H1 (cell line): ENCODE data around the gene PTGES2. TPM values are rescaled to one million over a fixed set of nuclear protein-coding genes. Genes with fewer than 3 reads are reported as not detected.

Experiments
- ASH2L ChIP-seq: fragments of 200-600, 300-600 bp; sonication (generic); IDR thresholded peaks from one replicate; pipeline ENCODE4 v1.7.1; 2017; ENCODE audit warnings: low read length
- BACH1 ChIP-seq: IDR thresholded peaks from 2 replicates; pipeline ENCODE4 v1.6.1; 2012; ENCODE audit warnings: low read length, improper control_type of control experiment
- BCL11A ChIP-seq, 2 experiments: IDR thresholded peaks; one replicate each; pipeline ENCODE4 v1.6.1; 2011; ENCODE audit warnings: low read depth in 2 of 2, low read length in 2 of 2, mild to moderate bottlenecking in 2 of 2
- CHD7 ChIP-seq: fragments of 300-600 bp; sonication (generic); IDR thresholded peaks from 2 replicates; pipeline ENCODE4 v1.7.1; 2012; ENCODE audit warnings: low read length, moderate library complexity, mild to moderate bottlenecking, inconsistent platforms; ENCODE audit not compliant: insufficient replicate concordance
- EP300 ChIP-seq, 2 experiments: IDR thresholded peaks; 1 replicate in 1 of 2; 2 replicates in 1 of 2; pipeline ENCODE4 v1.6.1; 2011 to 2012; ENCODE audit warnings: low read depth in 2 of 2, low read length in 2 of 2, mild to moderate bottlenecking in 2 of 2, borderline replicate concordance in 1 of 2, inconsistent platforms in 1 of 2, moderate library complexity in 1 of 2
- GTF2F1 ChIP-seq: IDR thresholded peaks from 2 replicates; pipeline ENCODE4 v1.6.1; 2012; ENCODE audit warnings: low read depth, low read length, improper control_type of control experiment, borderline replicate concordance
- KDM5A ChIP-seq: fragments of 200-600 bp; IDR thresholded peaks from 2 replicates; pipeline ENCODE4 v1.7.1; 2012; ENCODE audit warnings: mild to moderate bottlenecking, low read length, inconsistent platforms, mixed read lengths
- POLR2A ChIP-seq, 2 experiments: IDR thresholded peaks; 1 replicate in 1 of 2; 2 replicates in 1 of 2; pipeline ENCODE4 v1.6.1; 2011; ENCODE audit warnings: low read depth in 2 of 2, low read length in 2 of 2, mild to moderate bottlenecking in 2 of 2; ENCODE audit errors: control extremely low read depth in 1 of 2
- RBBP5 ChIP-seq: IDR thresholded peaks from 2 replicates; pipeline ENCODE4 v1.7.1; 2012; ENCODE audit warnings: low read depth, mild to moderate bottlenecking, inconsistent platforms, low read length, moderate library complexity, borderline replicate concordance
- SIX5 ChIP-seq: IDR thresholded peaks from 2 replicates; pipeline ENCODE4 v1.6.1; 2011; ENCODE audit warnings: mild to moderate bottlenecking, low read depth, low read length
- SP1 ChIP-seq: IDR thresholded peaks from 2 replicates; pipeline ENCODE4 v1.6.1; 2011; ENCODE audit warnings: low read depth, low read length
- SP2 ChIP-seq: IDR thresholded peaks from 2 replicates; pipeline ENCODE4 v1.6.1; 2012; ENCODE audit warnings: mild to moderate bottlenecking, low read length, inconsistent platforms
- polyA plus RNA-seq, 7 experiments: library from polyadenylated mRNA; depleted of rRNA in 3 of 7; stranded (reverse) in 5 of 7; unstranded in 2 of 7; fragments of >200 nt in 5 of 7; fragments of 200-250 nt in 2 of 7; gene quantifications; 1 replicate in 5 of 7; 2 replicates in 1 of 7; 4 replicates in 1 of 7; pipeline versions ENCODE4 v1.2.1 to v1.2.3, GENCODE V29; 2011 to 2013; ENCODE audit warnings: missing spikeins in 2 of 7, mixed read lengths in 2 of 7
- total RNA-seq: library from RNA; stranded (reverse); fragmentation: NEBNext Ultra II Directional; extraction: Animal tissue kit (Norgen Biotek cat#: 25700); gene quantifications from 2 replicates; pipeline ENCODE4 v1.2.1, GENCODE V29; 2021

PTGES2 gene
- total and polyA plus RNA-seq, 2 of the 8 experiments (the other 6 are each of a cell fraction or from before 2014, with no cell fraction given), result 80.7 to 81.2 TPM

DNA sequence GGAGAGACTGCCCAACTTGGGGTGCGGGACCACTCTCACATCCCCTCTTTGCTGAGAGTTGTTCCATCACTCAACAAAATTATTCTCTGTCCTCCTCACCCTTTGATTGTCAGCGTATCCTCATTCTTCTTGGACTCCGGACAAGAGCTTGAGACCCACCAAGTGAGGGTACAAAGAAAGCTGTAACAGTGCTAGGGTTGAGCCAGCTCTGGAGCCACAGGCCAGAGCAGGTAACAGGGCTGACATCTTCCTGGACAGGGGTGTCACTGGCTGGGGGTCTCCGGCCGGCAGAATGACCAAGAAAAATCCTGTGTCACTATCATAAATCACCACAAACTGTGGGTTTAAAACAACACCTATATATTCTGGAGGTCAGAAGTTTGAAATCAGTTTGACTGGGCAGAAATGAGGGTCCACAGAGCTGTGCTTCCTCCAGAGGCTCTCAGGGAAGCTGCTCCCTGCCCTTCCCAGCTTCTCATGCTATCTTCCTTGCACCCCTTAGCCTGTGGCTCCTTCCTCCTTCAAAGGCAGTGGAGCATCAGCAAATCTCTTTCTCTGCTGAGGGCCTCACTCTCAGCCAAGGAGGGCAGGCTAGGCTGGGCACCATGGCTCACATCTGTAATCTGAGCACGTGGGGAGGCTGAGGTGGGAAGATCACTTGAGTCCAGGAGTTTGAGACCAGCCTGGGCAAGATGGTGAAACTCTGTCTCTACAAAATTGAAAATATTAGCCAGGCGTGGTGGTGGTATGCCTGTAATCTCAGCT lies 28.4 kb upstream of the PTGES2 start (continued):
- no peak for TF ChIP-seq CHD7
- no peak for TF ChIP-seq SP2
- TF ChIP-seq KDM5A, result no peak
- no peak for TF ChIP-seq EP300 (IDR thresholded peaks at IDR 0.05; ENCODE audit: borderline replicate concordance in 1 of 2, low read depth in 2 of 2, low read length in 2 of 2)
- TF ChIP-seq BCL11A (IDR thresholded peaks at IDR 0.05; ENCODE audit: low read depth in 2 of 2, low read length in 2 of 2), result no peak
- no peak for TF ChIP-seq GTF2F1
- TF ChIP-seq RBBP5, result no peak
- TF ChIP-seq BACH1, result no peak
- no peak for TF ChIP-seq SP1
- TF ChIP-seq POLR2A (IDR thresholded peaks at IDR 0.05; ENCODE audit: control extremely low read depth in 1 of 2, low read depth in 2 of 2, low read length in 2 of 2), result no peak
- no peak for TF ChIP-seq ASH2L
- TF ChIP-seq SIX5, result no peak
